ENCODE measurements around the gene CAPN2.

Gene CAPN2

DNA sequence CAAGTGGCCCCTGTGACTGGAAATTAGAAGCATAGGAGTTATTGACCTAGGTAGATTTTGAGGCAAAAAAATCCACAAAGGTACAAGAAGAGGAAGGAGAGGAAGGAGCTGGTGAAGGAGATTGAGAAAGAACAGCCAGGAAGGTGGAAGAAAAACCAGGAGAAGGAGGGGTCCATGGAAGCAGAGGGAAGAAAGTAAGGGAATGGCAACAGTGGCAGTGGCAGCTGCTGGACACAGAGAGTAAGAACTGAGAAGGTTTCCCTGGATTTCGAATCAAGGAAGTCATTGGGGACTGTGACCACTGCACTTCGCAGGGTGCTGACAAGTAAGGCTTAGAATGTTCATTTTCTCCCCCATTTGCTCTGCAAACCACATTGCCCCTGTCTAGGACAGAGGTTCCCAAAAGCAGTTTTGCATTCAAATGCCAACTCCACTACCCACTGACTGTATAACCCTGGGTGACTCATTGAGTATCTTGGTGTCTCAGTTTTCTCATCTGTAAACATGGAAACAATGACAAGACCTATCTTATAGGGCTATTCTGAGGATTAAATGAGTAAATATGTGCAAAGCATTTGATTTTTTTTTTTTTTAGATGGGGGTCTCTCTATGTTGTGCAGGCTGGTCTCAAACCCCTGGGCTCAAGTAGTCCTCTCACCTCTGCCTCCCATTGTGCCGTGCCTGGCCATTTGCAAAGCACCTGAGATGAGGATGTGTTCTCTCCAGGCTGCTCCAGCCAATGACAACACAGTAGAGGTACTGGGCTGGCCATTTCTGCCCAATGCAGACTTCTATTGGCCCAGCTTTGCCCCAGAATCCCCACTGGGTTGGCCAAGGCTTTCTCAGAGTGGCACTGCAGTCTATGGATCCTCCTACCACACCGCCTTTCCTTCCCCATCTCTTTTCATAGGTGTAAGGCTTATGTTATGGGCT lies 9.3 kb upstream of the CAPN2 start:
- DNase-seq, result no peak

DNA sequence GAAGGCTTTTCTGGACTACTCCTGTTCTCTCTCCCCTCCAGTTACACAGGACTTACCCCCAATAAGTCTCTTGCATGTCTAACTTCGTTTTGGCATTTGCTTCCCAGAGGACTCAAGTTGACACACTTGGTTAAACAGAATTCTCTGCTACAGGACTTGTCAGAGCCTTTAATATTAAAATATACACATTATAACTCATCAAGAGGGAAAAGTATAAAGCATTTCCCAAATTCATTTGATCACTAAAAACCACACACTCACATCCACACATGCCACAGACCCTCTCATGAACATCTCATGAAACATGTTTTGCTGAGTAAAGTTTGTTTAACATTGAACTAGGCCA lies 8.7 kb upstream of the CAPN2 start:
- no peak for DNase-seq

DNA sequence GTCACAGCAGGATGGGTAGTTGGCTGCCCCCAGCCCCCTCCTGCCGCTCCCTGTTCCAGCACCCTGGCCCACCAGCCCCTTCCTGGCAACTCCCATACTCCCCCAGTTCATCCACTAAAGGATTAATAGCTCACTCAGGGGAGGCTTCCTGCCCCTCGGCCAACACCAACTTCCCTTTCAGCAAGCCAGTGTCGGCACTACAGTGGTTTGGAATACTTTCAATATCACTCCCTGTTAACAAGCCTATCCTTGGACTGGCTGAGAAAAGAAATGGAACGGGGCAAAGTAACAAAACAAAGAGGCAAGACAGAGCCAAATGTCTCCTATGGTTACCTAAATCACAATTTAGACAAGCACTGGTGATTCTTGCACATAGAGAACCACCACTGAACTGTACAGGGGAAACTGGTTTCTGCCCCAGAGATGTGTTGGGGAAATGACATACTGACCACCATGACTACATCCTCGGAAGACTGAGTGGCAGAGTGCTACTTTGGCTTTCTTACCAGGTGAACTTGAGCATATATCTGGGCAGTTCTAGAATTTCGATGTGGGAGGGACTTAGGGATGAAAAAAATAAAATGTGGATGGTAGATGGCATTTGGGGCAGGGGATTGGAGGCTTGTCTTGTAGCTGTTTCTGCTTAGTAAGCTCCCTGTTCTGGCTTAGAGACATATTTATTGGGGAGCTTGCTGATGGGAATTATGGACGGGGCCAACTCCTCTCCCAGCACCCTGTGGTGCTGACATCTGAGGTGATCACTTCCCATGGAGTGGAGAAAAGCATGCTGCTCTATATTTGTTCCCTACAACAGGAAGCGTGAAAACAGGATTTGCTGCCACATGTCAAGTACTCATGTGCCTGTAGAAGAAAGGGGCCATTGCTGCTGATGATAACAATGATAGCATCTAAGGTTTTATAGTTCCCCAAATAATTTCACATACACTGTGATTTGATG lies 7.1 kb upstream of the CAPN2 start:
- DNase-seq, result no peak

DNA sequence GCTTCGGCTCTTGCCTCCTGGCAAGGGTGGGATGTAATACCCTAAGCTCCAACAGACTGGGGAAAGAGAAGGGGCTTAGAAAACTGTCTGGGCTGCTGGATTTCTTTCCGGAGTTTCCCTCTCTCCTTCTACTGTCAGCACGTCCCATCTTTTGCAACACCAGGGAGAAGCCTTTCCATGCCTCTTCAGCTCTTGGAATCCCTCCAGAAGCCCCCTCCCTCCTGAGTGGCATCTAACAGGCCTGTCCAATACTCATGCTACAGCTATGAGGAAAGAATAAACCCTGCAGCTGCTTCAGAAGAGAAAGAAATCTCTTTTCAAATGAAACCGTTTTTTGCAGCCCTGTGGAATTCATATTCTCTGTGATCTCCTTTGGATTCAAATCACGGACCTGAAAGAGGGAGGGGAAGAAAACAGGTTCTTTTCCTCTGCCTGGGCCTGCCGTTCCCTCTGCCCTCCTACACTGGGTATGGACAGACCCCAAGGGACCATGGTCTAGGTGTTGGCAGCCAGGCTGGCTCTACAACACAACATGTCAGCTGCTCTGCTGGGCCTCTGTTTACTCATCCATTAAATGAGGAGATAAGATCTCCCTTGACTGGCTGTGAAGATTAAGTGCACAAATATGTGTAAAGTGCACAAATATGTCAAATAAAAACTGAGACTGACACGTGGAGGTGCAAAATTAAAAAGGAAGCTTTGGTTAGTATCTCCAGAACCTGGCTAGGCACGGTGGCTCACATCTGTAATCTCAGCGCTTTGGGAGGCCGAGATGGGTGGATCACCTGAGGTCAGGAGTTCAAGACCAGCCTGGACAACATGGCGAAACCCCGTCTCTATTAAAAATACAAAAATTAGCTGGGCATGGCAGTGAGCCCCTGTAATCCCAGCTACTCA lies 6.0 kb upstream of the CAPN2 start:
- peak in 1 of 2 experiments; percentile 27 for DNase-seq

DNA sequence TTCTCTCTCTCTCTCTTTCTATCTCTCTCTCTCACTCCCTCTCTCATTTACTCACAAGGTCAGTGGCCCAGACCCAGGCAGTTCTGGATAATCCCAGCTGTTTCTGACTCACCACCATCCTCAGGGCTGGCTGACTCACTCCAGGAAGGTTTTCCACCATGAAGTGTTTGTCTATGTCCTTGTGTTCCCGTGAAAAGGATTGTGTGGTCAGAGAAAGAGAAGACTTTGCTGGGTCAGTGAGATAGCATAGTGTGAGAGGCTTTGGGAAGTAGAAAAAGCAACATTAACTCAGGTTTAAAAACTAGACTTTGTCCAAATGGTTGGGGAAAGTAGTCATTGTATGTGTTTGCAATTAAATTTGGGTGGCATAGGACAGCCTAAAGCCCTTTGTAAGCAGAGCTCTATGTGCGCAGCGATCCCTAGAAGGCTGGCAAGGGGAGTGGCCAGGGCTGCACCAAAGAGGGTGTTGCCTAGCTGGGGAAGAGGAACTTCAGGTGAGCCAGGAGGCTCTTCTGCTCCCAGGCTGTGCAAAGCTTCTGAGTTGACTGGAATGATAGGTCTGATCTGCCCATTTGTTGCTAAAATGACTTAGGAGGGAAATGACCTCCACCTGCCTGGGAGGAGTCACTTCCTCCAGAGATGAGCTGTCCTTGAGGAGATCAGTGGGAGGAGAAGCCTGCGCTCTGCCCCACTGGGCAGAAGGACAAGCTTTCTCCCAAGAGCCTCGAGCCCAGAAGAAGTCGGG lies 4.9 kb upstream of the CAPN2 start:
- DNase-seq, result no peak

DNA sequence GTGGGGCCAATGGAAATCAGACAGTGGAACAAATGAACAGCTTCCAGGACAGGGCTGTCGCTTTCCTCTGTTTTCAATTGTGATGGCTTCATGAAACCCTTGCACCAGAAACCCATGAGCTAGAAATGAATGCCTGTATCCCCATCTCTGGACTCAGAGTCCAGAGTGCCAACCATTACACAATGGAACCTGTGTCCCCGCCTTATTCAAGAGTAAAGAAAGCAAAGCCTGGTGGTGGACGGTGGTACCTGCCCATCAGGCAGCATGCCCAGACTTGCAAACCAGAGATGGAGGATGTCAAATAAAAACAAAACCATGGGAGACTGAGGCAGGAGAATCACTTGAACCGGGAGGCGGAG lies 4.4 kb upstream of the CAPN2 start:
- DNase-seq, result no peak

DNA sequence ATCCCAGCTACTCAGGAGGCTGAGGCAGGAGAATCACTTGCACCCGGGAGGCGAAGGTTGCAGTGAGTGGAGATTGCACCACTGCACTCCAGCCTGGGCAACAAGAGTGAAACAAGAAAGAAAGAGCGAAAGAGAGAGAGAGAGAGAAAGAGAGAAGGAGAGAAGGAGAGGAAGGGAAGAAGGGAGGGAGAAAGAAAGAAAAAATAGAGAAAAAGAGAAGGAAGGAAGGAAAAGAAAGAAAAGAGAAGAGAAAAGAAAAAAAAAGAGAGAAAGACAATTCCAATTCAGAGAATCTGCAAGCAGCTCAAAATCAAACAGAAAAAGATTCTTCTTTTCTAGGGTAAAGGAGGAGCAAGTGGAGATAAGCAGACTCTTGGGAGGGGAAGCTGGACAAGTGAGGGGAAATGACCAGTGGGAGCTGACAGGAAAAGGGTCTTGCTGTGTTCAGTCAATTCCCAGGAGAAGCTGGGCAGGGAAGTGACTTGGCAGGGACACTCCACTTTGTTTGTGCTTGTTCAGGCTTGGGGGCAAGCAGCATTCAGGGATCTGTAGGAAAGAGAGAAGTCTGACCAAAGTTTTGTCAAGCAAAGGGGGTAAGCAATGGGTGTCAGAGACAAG lies 3.6 kb upstream of the CAPN2 start:
- DNase-seq, result no peak

DNA sequence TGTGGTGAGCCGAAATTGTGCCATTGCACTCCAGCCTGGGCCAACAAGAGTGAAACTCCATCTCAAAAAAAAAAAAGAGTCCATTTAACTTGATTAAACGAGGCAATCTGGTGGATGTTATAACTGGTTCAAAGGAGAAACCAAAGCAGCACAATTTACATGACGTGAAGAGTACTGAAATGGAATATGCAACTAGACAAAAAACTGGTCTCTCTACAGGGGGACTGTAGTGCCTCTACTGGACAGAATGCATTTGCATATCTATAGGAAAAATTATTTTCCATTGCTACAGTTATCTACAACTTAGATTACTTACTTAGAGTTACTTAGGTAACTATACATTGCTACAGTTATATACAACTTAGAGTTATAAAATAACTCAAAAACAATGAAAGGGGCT lies 2.7 kb upstream of the CAPN2 start:
- no peak for DNase-seq

DNA sequence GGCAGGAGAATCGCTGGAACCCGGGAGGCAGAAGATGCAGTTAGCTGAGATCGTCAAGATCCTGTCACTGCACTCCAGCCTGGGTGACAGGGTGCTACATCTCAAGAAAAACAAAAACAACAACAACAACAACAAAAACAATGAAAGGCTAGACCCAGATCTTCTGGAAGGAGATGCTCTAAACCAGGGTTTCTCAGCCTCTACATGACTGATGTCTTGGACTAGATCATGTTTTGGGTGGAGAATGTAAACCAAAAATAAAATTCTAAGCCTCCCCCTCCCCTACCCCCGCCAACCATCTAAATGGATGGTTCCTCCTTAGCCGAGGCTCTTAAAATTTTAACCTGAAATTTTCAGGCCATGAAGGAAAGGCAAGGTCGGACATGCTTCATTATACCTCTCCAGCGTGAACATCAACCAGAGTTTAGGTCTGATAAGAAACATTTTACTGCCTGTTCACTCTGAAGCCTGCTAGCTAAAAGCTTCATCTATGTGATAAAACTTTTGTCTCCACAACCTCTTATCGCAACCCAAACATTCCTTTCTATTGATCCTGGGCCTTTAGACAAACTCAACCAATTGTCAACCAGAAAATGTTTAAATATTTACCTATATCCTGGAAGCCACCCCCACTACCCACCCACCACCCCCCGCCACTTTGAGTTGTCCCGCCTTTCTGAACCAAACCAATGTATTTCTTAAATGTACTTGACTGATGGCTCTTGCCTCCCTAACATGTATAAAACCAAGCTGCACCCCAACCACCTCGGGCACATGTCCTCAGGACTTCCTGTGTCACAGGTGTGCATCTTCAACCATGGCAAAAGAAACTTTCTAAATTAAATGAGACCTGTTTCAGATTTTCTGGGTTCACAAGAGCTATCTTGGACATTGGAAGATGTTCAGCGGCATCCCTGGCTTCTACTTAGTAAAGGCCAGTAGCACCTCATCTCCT lies 1.9 kb upstream of the CAPN2 start:
- DNase-seq, result no peak

DNA sequence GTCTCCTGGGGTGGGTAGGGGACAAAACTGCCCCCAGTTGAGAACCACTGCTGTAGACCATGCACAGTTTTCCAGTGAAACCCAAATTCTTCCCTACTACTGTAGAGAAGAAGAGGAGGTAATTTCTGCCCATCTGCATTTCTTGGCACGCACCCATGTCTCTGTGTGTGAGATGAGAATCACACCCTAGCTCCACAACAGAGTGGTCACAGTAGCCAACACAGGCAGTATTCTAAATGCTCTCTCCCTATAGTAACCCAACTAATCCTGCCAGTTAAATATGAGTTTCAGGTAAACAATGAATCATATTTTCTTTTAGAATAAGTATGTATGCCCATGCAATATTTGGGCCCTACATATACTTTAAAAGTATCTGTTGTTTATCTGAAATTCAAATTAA lies 1.2 kb upstream of the CAPN2 start:
- DNase-seq, result no peak

DNA sequence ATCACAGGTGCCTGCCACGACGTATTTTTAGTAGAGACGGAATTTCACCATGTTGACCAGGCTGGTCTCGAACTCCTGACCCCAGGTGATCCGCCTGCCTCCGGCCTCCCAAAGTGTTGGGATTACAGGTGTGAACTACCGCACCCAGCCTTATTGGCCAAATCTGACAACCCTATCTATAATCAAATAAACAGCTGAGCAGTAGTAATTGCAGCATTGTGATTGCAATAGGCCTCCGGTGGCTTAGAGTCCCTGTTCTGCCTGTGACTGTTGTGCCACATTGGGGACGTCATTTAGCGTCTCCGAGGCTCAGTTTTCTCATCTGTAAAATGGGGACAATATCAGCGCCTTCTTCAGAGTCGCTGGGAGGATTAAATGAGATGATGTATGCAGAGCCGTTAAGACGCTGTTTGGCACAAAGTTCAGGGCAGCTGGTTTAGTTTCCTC lies 569 bp upstream of the CAPN2 start:
- peak in 1 of 2 experiments; percentile 44 for DNase-seq

DNA sequence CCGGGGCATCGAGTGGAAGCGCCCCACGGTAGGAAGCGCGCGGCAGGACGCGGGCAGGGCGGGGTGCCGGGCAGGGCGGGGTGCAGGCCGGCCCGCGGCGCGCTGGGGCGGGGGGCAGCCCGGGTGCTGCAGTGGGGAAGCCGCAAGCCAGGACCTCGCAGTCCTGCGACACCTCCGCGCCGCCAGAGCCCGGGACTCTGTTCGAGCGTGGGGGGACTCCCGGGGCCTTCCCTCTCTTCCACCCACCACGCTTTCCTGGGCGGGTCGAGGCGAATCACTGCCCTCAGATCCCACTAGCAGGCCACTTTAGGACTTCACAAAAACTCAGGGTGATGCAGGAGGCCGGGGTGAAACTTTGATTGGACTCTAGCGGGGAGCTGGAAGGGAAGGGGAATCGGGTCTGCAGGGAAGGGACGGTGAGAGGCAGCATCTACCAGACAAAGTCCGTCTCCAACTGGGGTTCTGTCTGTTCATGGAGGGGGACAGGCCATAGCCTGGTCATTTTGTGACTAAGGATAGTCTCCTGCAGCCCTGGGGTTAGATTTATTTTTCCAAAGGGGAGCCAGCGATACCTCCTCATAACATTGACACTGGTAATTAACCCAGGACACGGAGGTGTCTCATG lies 623 bp downstream of the CAPN2 start:
- DNase-seq, result peak in 1 of 2 experiments; percentile 28

DNA sequence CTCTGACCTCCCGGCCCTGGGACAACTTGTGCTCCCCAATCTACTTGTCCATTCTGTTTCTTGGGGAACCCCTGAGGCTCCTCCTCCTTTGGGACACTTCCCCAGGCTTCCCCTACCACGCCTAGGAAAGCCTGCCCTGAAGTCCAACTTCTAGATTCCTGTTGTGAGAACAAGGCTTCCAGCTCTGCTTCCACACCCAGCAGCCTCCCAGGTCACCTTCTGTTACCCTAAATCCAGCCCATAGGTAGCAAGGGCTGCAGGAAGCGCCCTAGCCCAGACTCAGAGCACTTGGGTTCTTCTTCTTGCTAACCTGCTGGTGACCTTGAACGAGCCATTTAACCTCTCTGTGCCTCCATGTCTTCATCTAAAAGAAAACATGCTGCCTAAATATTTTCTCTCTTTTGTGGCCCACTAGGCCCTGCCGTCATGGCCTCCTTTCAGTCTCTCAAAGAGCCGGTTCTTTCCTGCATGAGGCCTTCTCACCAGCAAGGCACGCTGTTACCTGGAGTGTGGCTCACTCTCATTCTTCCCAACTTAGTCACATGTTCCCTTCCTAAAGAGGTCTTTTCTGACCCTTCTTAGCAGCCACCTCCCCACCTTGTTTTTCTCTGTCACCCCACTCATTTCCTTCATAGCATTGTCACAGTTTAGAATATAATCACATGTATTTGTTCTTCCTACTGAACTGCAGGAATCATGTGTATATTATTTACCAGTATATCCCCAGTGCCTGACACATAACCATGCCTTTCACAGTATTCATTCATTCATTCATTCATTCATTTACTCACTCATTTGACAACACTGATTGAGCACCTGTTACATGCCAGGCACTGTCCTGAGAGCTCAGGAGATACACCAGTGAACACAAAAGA lies 1.4 kb downstream of the CAPN2 start:
- DNase-seq, result no peak

DNA sequence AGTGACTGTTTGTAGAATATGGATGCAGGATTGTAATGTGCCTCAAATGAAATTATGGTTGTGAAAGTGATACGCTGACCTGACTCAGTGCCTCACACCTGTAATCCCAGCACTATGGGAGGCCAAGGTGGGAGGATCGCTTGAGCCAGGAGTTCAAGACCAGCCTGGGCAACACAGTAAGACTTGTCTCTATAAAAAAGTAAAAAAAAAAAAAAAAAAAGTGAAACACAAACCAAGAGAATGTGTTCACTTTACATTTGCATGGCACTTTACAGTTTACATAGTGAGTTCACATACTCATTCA lies 2.0 kb downstream of the CAPN2 start:
- DNase-seq, result no peak

DNA sequence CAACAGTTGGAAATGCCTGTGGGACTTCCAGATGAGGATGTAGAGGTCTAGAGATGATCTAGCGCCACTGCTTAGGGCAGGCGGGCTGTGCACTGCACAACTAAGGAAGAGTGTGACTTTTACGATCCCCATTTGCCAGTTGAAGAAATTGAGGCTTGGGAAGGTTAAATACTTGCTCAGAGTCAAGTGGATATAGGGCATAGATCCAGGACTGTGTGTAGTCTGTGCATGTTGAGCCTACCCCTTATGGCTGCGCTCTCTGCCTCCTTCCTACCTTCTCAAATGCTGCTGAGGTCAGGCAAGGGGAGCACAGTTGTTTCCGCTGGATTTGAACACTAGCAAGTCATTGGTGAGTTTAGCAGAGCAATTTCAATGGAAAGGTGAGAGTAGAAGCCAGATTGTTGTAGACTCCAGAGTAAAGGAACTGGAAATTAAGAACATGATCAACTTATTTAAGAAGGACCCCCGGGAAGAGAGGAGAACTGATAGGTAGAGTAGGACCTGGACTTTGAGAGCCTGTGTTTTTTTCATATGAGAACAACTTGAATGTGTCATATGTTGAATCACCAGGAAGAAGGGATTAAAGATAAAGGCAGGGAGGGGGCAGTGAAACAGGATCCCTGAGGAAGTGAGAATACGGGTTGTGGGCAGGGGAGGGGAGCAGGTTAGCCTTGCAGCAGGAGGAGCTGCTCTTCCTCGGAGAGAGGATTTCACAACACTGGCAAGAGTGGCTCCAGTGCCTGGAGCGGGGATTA lies 2.7 kb downstream of the CAPN2 start:
- DNase-seq, result peak; percentile 37 to 84

DNA sequence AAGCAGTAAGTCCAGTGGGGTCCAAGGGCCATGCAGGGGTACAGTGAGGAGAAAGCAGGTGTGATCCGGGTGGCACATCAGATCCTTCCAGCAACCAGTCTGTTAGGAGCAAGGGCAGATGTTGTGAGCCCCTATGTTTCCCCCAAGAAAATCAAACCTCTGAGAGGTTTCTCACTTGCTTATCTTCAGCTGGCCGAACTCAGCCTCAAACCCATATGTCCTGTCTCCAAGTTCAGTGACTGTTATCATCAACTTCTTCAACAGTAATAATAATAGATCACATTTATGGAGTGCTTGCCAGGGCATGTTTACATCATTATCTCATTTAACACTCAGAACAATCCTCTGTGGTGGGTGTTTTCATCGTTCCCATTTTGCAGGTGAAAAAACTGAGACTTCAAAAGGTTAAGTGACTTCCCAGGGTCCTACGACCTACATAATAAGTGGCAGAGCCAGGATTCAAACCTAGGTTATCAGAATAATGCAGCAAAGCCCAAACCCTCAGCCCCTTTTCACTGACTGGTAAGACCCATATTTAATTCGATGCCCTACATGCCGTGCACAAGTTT lies 3.3 kb downstream of the CAPN2 start:
- no peak for DNase-seq

DNA sequence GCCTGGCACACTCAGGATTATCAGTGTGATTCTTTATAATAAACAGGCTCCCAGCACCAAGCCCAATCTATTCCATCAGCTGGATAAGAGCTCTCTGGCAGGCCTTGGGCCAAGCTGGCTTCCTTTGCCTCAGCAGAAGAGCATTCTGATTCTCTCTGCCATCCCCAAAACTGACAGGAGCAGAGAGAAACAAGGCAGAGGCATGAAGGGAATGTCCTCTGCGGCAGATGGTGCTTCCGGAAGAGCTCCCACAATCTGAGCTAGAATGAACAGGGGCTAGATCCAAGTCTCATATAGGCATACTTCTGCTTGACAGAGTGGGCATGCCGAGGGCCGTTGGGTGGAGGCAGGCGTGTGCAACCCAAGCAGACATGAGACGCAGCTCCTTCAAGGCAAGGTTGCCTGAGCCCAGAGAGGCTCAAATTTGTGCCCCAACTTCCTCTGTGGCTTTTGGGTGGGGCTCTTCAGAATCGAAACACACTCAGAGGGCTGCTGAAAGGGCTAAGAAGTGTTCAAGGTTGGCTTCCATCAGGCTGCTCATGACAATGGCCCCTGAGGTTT lies 4.0 kb downstream of the CAPN2 start:
- no peak for DNase-seq

DNA sequence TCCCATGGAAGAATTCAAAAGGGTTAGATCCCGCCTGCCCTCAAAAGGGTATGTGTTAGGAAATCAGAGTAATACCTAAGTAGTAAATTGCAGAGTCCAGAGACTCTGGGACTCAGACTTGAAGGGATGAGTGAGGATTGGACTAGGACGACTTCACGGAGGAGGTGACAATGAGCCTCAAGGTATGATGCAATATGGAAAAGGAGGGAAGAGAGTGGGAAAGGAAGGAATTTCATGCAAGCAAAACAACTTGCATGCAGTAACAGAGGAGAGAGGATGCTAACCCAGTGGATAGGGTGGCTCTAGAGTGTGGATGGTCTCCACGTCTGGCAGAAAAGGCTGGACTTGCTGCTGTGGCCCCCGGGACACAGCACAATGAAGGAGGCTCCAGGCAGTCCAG lies 4.8 kb downstream of the CAPN2 start:
- DNase-seq, result no peak

Data from NCI-H524 (cell line).